Neural progenitor cell (in vitro differentiated cells): ENCODE measurements around the gene FAM237A. TPM values are rescaled to one million over a fixed set of nuclear protein-coding genes. Genes with fewer than 3 reads are reported as not detected.

Source experiments
- DNase-seq: peaks from one replicate; pipeline ENCODE4 v3.0.0-alpha.2; 2016; ENCODE audit warnings: low spot score
- H2AFZ ChIP-seq: fragments of 200-600 bp; sonication (generic); replicated peaks from 2 replicates; pipeline ENCODE4 v1.6.1; 2016; ENCODE audit warnings: antibody characterized with exemption
- H3F3A ChIP-seq: fragments of 200-600 bp; sonication (generic); 2 replicates; pipeline ENCODE4 v1.6.1; 2016; ENCODE audit warnings: antibody characterized with exemption, low read depth
- H3K27ac ChIP-seq: fragments of 200-600 bp; sonication (generic); 2 replicates; pipeline ENCODE4 v1.5.1; 2016; ENCODE audit warnings: mild to moderate bottlenecking
- H3K27me3 ChIP-seq: fragments of 200-600 bp; sonication (generic); 2 replicates; pipeline ENCODE4 v1.6.1; 2016; ENCODE audit warnings: mild to moderate bottlenecking, moderate library complexity
- H3K36me3 ChIP-seq: fragments of 200-600 bp; sonication (generic); 2 replicates; pipeline ENCODE4 v1.5.1; 2016
- H3K4me1 ChIP-seq: fragments of 200-600 bp; sonication (generic); 2 replicates; pipeline ENCODE4 v1.6.1; 2016; ENCODE audit warnings: mixed run types
- H3K4me2 ChIP-seq: fragments of 200-600 bp; sonication (generic); 2 replicates; pipeline ENCODE4 v1.6.1; 2016
- H3K4me3 ChIP-seq: fragments of 200-600 bp; sonication (generic); 2 replicates; pipeline ENCODE4 v1.5.1; 2016
- H3K79me2 ChIP-seq: fragments of 200-600 bp; sonication (generic); 2 replicates; pipeline ENCODE4 v1.6.1; 2016; ENCODE audit warnings: low read depth
- H3K9ac ChIP-seq: fragments of 200-600 bp; sonication (generic); 2 replicates; pipeline ENCODE4 v1.6.1; 2016
- H3K9me3 ChIP-seq: fragments of 200-600 bp; sonication (generic); 2 replicates; pipeline ENCODE4 v1.5.1; 2016; ENCODE audit warnings: low read depth
- H4K20me1 ChIP-seq: fragments of 200-600 bp; sonication (generic); 2 replicates; pipeline ENCODE4 v1.6.1; 2016; ENCODE audit warnings: low read depth
- H3K27ac Mint-ChIP-seq: 3 replicates; pipeline ENCODE4 v1.8.0; 2021; ENCODE audit warnings: mixed read lengths
- H3K27me3 Mint-ChIP-seq: 2 replicates; pipeline ENCODE4 v1.8.0; 2022; ENCODE audit warnings: low read depth, mild to moderate bottlenecking, inconsistent platforms, moderate library complexity, mixed read lengths; ENCODE audit not compliant: insufficient read depth
- H3K36me3 Mint-ChIP-seq: 3 replicates; pipeline ENCODE4 v1.8.0; 2021; ENCODE audit warnings: mixed read lengths
- H3K4me1 Mint-ChIP-seq: 3 replicates; pipeline ENCODE4 v1.8.0; 2021; ENCODE audit warnings: mixed read lengths
- H3K4me3 Mint-ChIP-seq: 3 replicates; pipeline ENCODE4 v1.8.0; 2021; ENCODE audit warnings: mild to moderate bottlenecking, moderate library complexity, mixed read lengths
- H3K9me3 Mint-ChIP-seq: 3 replicates; pipeline ENCODE4 v1.8.0; 2020; ENCODE audit warnings: mixed read lengths
- EZH2 ChIP-seq: fragments of 200-600 bp; sonication (generic); IDR thresholded peaks from 2 replicates; pipeline ENCODE4 v1.6.1; 2017; ENCODE audit warnings: antibody characterized with exemption, mild to moderate bottlenecking, moderate library complexity
- EZH2phosphoT487 ChIP-seq: fragments of 200-600 bp; sonication (generic); IDR thresholded peaks from 2 replicates; pipeline ENCODE4 v1.6.1; 2017; ENCODE audit warnings: antibody characterized with exemption
- total RNA-seq: library from RNA; depleted of rRNA; stranded (reverse); fragments of >200 nt; gene quantifications from 2 replicates; pipeline ENCODE4 v1.2.3, GENCODE V29; 2015; ENCODE audit warnings: low replicate concordance
- TF ChIP-seq, protein P1 (sequence below): fragments of 200-600 bp; sonication (generic); IDR thresholded peaks from 2 replicates; pipeline ENCODE4 v1.5.1; 2017; ENCODE audit warnings: antibody characterized with exemption, mild to moderate bottlenecking

FAM237A gene
- total RNA-seq, 1 donor from 2014 or later = not detected

DNA sequence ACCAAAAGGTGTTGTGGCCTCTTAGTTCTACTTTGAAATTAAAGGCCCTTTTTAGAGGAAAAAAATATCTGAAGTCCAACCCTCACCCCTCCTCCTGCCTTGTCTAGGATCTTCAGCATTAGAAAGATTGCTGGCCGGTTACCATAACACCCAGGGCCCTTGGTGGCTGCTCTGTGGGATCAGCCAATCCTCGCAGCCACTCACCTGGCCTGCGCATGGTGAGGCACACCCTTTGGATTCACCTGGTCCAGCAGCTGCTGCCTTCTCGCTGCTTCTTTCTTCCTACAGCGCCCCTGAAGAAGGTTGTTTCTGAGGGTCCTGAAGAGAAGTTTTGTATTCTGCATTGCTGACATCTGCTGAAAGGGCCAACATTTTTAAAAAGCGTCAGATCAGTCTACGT, 50.7 kb downstream of the FAM237A start:
- Histone ChIP-seq H3F3A (no peaks in the 10 kb centered on the region), H4K20me1 (no peaks in the 10 kb centered on the region), H3K4me3 (no peak overlapping the region), H2AFZ (no peak overlapping the region), H3K4me1 (no peaks in the 10 kb centered on the region), H3K79me2 (no peaks in the 10 kb centered on the region), H3K4me2 (no peak overlapping the region), H3K27ac (no peak overlapping the region), H3K36me3 (no peaks in the 10 kb centered on the region), H3K9me3 (no peaks in the 10 kb centered on the region), H3K9ac (no peak overlapping the region), H3K27me3 (no peaks in the 10 kb centered on the region)
- Mint-ChIP-seq H3K4me3 (no peak overlapping the region), H3K27ac (no peak overlapping the region), H3K36me3 (no peaks in the 10 kb centered on the region), H3K4me1 (no peaks in the 10 kb centered on the region), H3K9me3 (no peaks in the 10 kb centered on the region), H3K27me3 (no peaks in the 10 kb centered on the region)
- no peak for TF ChIP-seq EZH2phosphoT487
- TF ChIP-seq EZH2 = no peak
- TF ChIP-seq, protein P1, sequence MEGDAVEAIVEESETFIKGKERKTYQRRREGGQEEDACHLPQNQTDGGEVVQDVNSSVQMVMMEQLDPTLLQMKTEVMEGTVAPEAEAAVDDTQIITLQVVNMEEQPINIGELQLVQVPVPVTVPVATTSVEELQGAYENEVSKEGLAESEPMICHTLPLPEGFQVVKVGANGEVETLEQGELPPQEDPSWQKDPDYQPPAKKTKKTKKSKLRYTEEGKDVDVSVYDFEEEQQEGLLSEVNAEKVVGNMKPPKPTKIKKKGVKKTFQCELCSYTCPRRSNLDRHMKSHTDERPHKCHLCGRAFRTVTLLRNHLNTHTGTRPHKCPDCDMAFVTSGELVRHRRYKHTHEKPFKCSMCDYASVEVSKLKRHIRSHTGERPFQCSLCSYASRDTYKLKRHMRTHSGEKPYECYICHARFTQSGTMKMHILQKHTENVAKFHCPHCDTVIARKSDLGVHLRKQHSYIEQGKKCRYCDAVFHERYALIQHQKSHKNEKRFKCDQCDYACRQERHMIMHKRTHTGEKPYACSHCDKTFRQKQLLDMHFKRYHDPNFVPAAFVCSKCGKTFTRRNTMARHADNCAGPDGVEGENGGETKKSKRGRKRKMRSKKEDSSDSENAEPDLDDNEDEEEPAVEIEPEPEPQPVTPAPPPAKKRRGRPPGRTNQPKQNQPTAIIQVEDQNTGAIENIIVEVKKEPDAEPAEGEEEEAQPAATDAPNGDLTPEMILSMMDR = no peak
- no peak for DNase-seq

DNA sequence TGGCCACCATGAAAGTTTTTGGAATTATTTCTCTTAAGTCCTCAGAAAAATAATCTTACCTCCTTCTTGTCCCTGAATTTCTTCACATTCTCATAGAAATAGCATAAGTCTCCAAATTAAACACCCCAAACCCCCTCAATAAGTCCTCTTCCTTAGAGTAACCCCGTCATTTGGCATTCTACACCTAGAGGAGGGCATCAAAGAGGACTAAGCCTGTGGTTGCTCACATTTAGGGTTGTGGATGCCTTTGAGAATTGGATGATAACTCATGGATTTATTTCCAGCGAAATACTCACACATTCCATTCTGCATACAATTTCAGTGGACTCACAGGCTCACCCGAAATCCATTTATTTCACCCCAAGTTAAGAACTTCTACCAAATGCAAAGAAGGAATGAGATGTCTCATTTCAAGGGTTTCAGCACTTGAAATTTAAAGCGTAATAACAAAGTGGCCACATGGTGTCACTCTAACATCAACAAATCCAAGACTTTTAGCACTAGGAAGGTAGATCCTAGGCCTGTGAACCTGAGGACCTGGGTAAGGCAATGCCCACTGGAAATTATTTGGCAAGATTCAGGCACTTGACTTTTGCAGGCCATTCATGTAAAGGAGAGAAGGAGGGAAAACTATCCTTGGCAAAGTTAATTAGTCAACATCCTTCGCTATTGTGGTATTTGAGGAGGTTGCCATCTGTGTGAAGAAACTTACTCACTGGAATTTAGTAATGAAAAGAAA, 51.3 kb downstream of the FAM237A start:
- Mint-ChIP-seq H3K9me3 (no peaks in the 10 kb centered on the region), H3K27me3 (no peaks in the 10 kb centered on the region), H3K4me1 (no peaks in the 10 kb centered on the region), H3K4me3 (no peak overlapping the region), H3K36me3 (no peaks in the 10 kb centered on the region), H3K27ac (no peak overlapping the region)
- H3F3A ChIP-seq = no peaks in the 10 kb centered on the region
- no peaks in the 10 kb centered on the region for H3K79me2 ChIP-seq
- no peaks in the 10 kb centered on the region for H3K27me3 ChIP-seq
- peak; percentile 72 for DNase-seq
- H3K4me1 ChIP-seq = no peaks in the 10 kb centered on the region
- TF ChIP-seq, protein P1 = peak; percentile 84
- no peak for TF ChIP-seq EZH2
- no peak overlapping the region for H3K4me3 ChIP-seq
- H2AFZ ChIP-seq = no peak overlapping the region
- H3K9ac ChIP-seq = no peak overlapping the region
- H3K36me3 ChIP-seq = no peaks in the 10 kb centered on the region
- H3K4me2 ChIP-seq = no peak overlapping the region
- no peak overlapping the region for H3K27ac ChIP-seq
- H4K20me1 ChIP-seq = no peaks in the 10 kb centered on the region
- H3K9me3 ChIP-seq = no peaks in the 10 kb centered on the region

DNA sequence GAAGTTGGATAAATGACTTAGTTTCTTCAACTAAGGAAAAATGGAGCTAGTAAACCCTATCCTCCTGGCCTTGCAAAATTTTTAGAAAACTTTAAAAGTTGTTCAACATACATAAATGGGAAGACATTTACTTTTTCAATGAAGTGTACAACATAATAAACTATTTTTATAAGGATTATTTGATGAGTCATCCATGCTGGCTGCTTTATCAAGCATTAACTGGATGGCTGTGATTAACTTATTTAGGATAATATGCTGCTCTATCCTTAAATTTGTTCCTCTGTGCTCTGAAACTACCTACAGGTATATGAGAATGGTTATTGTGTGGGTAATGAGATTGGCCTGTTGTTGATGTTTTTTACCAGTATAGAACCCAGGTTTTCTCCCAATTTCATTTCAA, 54.6 kb downstream of the FAM237A start:
- no peaks in the 10 kb centered on the region for H3K4me1 Mint-ChIP-seq
- H3K9me3 Mint-ChIP-seq = no peaks in the 10 kb centered on the region
- H3K79me2 ChIP-seq = no peaks in the 10 kb centered on the region
- DNase-seq = no peak
- no peaks in the 10 kb centered on the region for H3F3A ChIP-seq
- no peak overlapping the region for H3K4me3 Mint-ChIP-seq
- no peak overlapping the region for H3K27ac Mint-ChIP-seq
- no peaks in the 10 kb centered on the region for H3K36me3 Mint-ChIP-seq
- no peaks in the 10 kb centered on the region for H3K36me3 ChIP-seq
- no peak overlapping the region for H2AFZ ChIP-seq
- H4K20me1 ChIP-seq = no peaks in the 10 kb centered on the region
- no peaks in the 10 kb centered on the region for H3K9me3 ChIP-seq
- H3K9ac ChIP-seq = no peak overlapping the region
- H3K27me3 ChIP-seq = no peaks in the 10 kb centered on the region
- no peak overlapping the region for H3K4me2 ChIP-seq
- TF ChIP-seq EZH2 = no peak
- no peak for TF ChIP-seq EZH2phosphoT487
- TF ChIP-seq, protein P1 = no peak
- no peak overlapping the region for H3K27ac ChIP-seq
- H3K4me1 ChIP-seq = no peaks in the 10 kb centered on the region
- H3K27me3 Mint-ChIP-seq = no peaks in the 10 kb centered on the region
- H3K4me3 ChIP-seq = no peak overlapping the region
